Fibroblast of lung (primary cell): Measurements from ENCODE around the gene GSG1L. TPM values are rescaled to one million over a fixed set of nuclear protein-coding genes. Genes with fewer than 3 reads are reported as not detected.

ENCODE experiments used
- DNase-seq, 2 donors: peaks; one replicate each; pipeline versions ENCODE4 v3.0.0 to v3.0.0-alpha.2; 2010; ENCODE audit warnings: low read depth in 2 of 2
- H2AFZ ChIP-seq: 2 replicates; pipeline ENCODE4 v1.5.1; 2012; ENCODE audit warnings: low read length, control low read depth, inconsistent platforms
- H3K27ac ChIP-seq: 2 replicates; pipeline ENCODE4 v1.5.1; 2011; ENCODE audit warnings: low read length, control low read depth; ENCODE audit not compliant: insufficient read depth
- H3K27me3 ChIP-seq: 2 replicates; pipeline ENCODE4 v1.5.1; 2011; ENCODE audit warnings: mild to moderate bottlenecking, low read length; ENCODE audit not compliant: control insufficient read depth, insufficient read depth
- H3K36me3 ChIP-seq: 2 replicates; pipeline ENCODE4 v1.5.1; 2011; ENCODE audit warnings: low read length; ENCODE audit not compliant: control insufficient read depth, insufficient read depth
- H3K4me1 ChIP-seq: 2 replicates; pipeline ENCODE4 v1.5.1; 2011; ENCODE audit warnings: low read length; ENCODE audit not compliant: control insufficient read depth, insufficient read depth; ENCODE audit errors: extremely low read depth
- H3K4me2 ChIP-seq: 2 replicates; pipeline ENCODE4 v1.5.1; 2011; ENCODE audit warnings: low read length, control low read depth; ENCODE audit not compliant: insufficient read depth; ENCODE audit errors: extremely low read depth
- H3K4me3 ChIP-seq, 4 experiments: fragments of 200-600 bp in 1 of 4; sonication (generic) in 1 of 4; replicated peaks in 1 of 4; 2 replicates each; pipeline ENCODE4 v1.5.1; 2011 to 2016; ENCODE audit warnings: low read length in 4 of 4, low read depth in 3 of 4, mild to moderate bottlenecking in 3 of 4, control low read depth in 2 of 4, inconsistent platforms in 1 of 4, mixed read lengths in 1 of 4; ENCODE audit not compliant: insufficient read depth in 1 of 4; ENCODE audit errors: control extremely low read depth in 1 of 4
- H3K79me2 ChIP-seq: 2 replicates; pipeline ENCODE4 v1.5.1; 2012; ENCODE audit warnings: mild to moderate bottlenecking, low read length, inconsistent platforms; ENCODE audit not compliant: control insufficient read depth, insufficient read depth
- H3K9ac ChIP-seq: 2 replicates; pipeline ENCODE4 v1.5.1; 2011; ENCODE audit warnings: mild to moderate bottlenecking, low read length, control low read depth; ENCODE audit not compliant: insufficient read depth
- H3K9me3 ChIP-seq: 2 replicates; pipeline ENCODE4 v1.5.1; 2012; ENCODE audit warnings: low read depth, low read length; ENCODE audit not compliant: control insufficient read depth, insufficient read depth
- H4K20me1 ChIP-seq: 2 replicates; pipeline ENCODE4 v1.5.1; 2011; ENCODE audit warnings: low read length; ENCODE audit not compliant: control insufficient read depth, insufficient read depth; ENCODE audit errors: extremely low read depth
- EZH2 ChIP-seq: IDR thresholded peaks from 2 replicates; pipeline ENCODE4 v1.5.1; 2012; ENCODE audit warnings: low read length, control low read depth, mild to moderate bottlenecking; ENCODE audit errors: missing control alignments
- polyA plus RNA-seq, 2 donors: library from polyadenylated mRNA; depleted of rRNA in 1 of 2; stranded (reverse) in 1 of 2; unstranded in 1 of 2; fragments of >200 nt; gene quantifications; 2 replicates each; pipeline ENCODE4 v1.2.1, GENCODE V29; 2011 to 2012; ENCODE audit warnings: missing spikeins in 1 of 2
- total RNA-seq: library from RNA; depleted of rRNA; stranded (reverse); fragments of >200 nt; gene quantifications from 2 replicates; pipeline ENCODE4 v1.2.1, GENCODE V29; 2014
- TF ChIP-seq, protein P1 (sequence below), 2 donors: IDR thresholded peaks in 1 of 2; conservative IDR thresholded peaks in 1 of 2; 1 replicate in 1 of 2; 2 replicates in 1 of 2; pipeline ENCODE4 v1.5.1; 2011 to 2012; ENCODE audit warnings: low read length in 2 of 2, control low read depth in 1 of 2, inconsistent platforms in 1 of 2, low read depth in 1 of 2, mild to moderate bottlenecking in 1 of 2

Gene GSG1L
- total and polyA plus RNA-seq, 2 donors (not counting 1 experiment from before 2014, with no cell fraction given), result not detected

DNA sequence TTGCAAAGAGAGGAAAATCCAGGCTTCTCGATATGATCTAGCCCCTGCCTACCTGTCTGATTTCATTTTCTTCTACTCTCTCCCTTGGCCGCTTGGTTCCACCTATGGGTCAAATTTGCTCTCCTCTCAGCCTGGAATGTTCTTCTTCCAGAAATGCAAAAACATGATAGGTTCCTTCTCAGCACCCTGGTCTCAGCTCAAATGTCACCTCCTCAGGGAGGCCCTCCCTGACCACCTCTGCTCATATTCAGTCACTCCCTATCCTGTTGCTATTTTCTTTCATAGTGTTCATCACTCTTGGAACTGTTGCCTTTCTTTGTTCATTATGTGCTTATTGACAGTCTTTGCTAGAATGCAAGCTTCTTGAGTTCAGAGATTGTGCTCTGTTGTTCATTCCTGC, 305.0 kb downstream of the GSG1L start:
- Histone ChIP-seq H3K4me3 (no peak overlapping the region), H3K27me3 (no peaks in the 10 kb centered on the region), H2AFZ (no peak overlapping the region), H3K4me2 (no peak overlapping the region), H3K79me2 (no peaks in the 10 kb centered on the region), H4K20me1 (no peaks in the 10 kb centered on the region), H3K36me3 (peaks cover 3% of the 10 kb centered on the region), H3K27ac (peak overlapping the region; percentile 38), H3K4me1 (peaks cover 4% of the 10 kb centered on the region), H3K9ac (no peak overlapping the region), H3K9me3 (no peaks in the 10 kb centered on the region)
- TF ChIP-seq EZH2, result no peak
- TF ChIP-seq, protein P1, sequence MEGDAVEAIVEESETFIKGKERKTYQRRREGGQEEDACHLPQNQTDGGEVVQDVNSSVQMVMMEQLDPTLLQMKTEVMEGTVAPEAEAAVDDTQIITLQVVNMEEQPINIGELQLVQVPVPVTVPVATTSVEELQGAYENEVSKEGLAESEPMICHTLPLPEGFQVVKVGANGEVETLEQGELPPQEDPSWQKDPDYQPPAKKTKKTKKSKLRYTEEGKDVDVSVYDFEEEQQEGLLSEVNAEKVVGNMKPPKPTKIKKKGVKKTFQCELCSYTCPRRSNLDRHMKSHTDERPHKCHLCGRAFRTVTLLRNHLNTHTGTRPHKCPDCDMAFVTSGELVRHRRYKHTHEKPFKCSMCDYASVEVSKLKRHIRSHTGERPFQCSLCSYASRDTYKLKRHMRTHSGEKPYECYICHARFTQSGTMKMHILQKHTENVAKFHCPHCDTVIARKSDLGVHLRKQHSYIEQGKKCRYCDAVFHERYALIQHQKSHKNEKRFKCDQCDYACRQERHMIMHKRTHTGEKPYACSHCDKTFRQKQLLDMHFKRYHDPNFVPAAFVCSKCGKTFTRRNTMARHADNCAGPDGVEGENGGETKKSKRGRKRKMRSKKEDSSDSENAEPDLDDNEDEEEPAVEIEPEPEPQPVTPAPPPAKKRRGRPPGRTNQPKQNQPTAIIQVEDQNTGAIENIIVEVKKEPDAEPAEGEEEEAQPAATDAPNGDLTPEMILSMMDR (conservative IDR thresholded peaks at IDR 0.05 in 1 of 2, IDR thresholded peaks at IDR 0.05 in 1 of 2; ENCODE audit: low read depth in 1 of 2, low read length in 2 of 2), result no peak
- DNase-seq, result no peak

DNA sequence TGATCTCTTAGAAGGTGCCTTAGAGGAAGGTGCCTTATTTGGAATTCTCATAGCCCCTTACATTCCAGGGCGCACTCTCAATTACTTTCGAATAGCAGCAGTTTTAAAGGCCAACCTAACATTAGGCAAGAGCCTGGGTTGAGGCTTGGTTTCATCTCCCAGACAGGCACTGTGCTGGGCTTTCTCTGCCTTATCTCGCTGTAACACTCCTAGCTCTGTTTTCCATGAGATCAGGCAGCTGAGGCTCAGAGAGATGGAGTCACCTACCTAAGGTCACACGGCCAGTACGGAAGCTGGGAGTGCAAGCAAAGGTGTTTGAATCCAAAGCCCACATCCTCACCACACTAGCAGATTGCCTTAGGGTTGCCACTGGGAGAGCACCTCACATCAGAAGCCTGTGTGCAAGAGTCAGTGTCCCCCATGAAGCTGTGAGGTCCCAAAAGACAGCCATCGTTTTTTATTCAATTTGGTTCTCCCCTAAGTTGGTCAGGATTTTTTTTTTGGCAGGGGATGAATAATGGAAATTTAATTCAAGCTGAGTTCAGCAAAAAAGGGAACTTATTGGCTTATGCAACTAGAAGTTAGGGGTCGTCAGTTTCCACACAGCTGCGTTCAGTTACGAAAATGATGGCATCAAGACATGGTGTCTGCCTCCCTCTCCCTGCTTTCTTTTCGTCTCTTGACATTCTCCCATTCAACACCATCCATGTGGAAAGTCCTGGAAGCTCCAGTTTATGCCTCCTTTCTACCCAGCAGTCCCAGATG, 307.1 kb downstream of the GSG1L start:
- DNase-seq, result no peak
- Histone ChIP-seq H3K4me2 (no peak overlapping the region), H3K9ac (no peak overlapping the region), H3K4me3 (no peak overlapping the region), H3K36me3 (no peaks in the 10 kb centered on the region), H3K4me1 (peaks cover 4% of the 10 kb centered on the region), H4K20me1 (no peaks in the 10 kb centered on the region), H3K27me3 (no peaks in the 10 kb centered on the region), H3K79me2 (no peaks in the 10 kb centered on the region), H2AFZ (no peak overlapping the region), H3K9me3 (no peaks in the 10 kb centered on the region), H3K27ac (no peak overlapping the region)
- TF ChIP-seq, protein P1 (conservative IDR thresholded peaks at IDR 0.05 in 1 of 2, IDR thresholded peaks at IDR 0.05 in 1 of 2; ENCODE audit: low read depth in 1 of 2, low read length in 2 of 2), result no peak
- TF ChIP-seq EZH2, result no peak

DNA sequence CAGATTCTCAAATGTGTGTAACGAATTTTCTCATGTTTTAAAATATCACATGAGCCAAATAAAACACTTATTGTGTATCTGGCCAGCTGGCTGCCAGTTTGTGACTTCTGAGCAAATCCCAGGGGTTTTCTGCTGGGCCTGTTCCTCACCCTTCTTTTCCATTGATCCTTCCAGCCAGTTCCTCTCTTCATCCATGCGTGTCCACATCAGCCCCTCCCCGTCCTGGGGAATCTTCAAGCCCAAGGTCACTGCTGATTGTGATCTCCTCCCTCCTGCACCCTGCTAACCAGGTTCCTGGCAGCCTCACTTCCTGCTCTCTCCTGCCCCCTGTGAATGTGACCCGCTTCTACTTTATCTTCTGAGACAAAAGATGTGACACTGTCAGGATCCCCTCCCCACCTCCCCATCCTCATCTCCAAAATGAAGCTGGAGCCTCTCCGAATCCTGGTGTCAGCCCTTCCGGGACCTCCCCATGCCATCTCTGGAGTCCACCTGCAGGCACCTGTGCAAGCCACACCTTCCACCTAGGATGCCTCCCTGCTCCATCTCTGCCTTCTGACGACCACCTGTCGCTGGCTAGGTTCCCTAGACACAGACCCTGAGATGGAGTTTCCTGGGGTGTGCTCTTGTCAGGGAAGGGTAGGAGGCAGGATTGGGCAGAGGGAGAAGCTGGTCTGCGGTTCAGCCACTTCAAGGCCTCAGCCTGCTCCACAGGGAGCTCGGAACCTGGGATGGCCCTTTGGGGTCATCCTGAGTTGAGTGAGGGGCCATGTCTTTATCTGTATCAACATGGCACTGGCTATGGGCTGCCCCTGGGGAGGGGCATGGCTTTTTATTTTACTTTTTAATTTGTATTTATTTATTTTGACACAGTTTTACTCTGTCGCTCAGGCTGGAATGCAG, 308.5 kb downstream of the GSG1L start:
- no peaks in the 10 kb centered on the region for H3K27me3 ChIP-seq
- H3K4me2 ChIP-seq, result no peak overlapping the region
- H3K36me3 ChIP-seq, result no peaks in the 10 kb centered on the region
- H3K79me2 ChIP-seq, result no peaks in the 10 kb centered on the region
- no peak for DNase-seq
- H4K20me1 ChIP-seq, result no peaks in the 10 kb centered on the region
- no peaks in the 10 kb centered on the region for H3K9me3 ChIP-seq
- H3K27ac ChIP-seq, result no peak overlapping the region
- peaks cover 4% of the 10 kb centered on the region for H3K4me1 ChIP-seq
- H3K4me3 ChIP-seq, result no peak overlapping the region
- TF ChIP-seq, protein P1 (conservative IDR thresholded peaks at IDR 0.05 in 1 of 2, IDR thresholded peaks at IDR 0.05 in 1 of 2; ENCODE audit: low read depth in 1 of 2, low read length in 2 of 2), result no peak
- no peak for TF ChIP-seq EZH2
- H3K9ac ChIP-seq, result no peak overlapping the region
- no peak overlapping the region for H2AFZ ChIP-seq
